Rectal smooth muscle tissue (tissue), 1 donor: ENCODE data around the gene CRELD1.
"Not testable (repeated sequence)": the region's sequence is repeated elsewhere in the genome, so short reads cannot be mapped to it uniquely, and the experiment has no call there.

ENCODE experiments used
- H3K27ac ChIP-seq: one replicate; pipeline ENCODE4 v1.7.0; 2013; ENCODE audit warnings: low read depth, low read length, inconsistent platforms
- H3K27me3 ChIP-seq: one replicate; pipeline ENCODE4 v1.7.0; 2013; ENCODE audit warnings: low read length; ENCODE audit not compliant: control insufficient read depth, insufficient read depth
- H3K36me3 ChIP-seq: one replicate; pipeline ENCODE4 v1.7.0; 2013; ENCODE audit warnings: low read length; ENCODE audit not compliant: control insufficient read depth, insufficient read depth
- H3K4me1 ChIP-seq: one replicate; pipeline ENCODE4 v1.7.0; 2013; ENCODE audit warnings: low read length; ENCODE audit not compliant: control insufficient read depth, insufficient read depth
- H3K4me3 ChIP-seq: one replicate; pipeline ENCODE4 v1.7.0; 2013; ENCODE audit warnings: low read length
- H3K9ac ChIP-seq: one replicate; pipeline ENCODE4 v1.7.0; 2013; ENCODE audit warnings: low read length

CRELD1 gene

DNA sequence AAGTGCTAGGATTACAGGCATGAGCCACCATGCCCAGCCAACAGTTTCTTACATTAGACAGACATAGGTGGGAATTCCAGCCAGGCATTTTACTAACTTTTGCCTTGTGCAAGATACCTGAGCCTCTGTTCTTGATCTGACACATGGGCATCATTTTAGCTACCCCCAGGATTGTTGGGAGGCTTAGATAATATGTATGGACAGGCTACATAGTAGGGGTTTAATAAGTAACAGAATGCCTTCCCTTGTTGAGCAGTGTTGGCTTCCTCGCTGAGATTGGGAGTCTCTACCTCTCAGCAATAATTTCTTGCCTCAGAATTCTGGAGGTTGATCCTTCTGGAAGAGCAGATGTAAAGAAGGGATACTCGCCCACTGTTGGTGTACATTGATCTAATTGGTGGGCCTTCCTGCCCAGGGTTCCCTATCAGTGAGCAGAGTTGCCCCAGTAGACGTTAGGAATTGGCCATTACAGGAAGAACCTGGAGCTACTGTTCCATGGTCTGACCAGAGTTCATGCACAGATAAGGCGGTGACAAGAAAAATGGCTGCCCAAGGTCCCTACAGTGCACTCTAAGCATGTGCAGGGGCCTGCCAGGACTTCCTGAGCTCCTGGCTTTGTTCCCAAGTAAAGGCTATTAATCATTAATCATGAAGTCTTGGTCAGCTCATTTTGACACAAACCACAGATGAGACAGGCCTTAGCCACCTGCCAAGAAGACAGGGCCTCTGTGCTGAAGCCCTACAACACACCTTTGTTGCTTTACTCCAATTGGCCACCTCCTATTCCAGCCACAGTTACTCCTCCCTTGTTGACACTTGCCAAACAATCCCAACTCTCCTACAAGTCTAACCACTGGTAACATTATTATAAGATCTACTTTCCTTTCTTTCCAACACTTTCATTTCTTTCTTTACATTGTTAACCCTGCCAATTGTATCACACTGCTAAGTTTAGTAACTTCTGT lies 35.9 kb upstream of the CRELD1 start:
- no peaks in the 10 kb centered on the region for H3K27me3 ChIP-seq
- H3K4me3 ChIP-seq = no peak overlapping the region
- H3K27ac ChIP-seq = no peak overlapping the region
- no peak overlapping the region for H3K9ac ChIP-seq
- peaks cover 11% of the 10 kb centered on the region for H3K36me3 ChIP-seq
- H3K4me1 ChIP-seq = no peaks in the 10 kb centered on the region

DNA sequence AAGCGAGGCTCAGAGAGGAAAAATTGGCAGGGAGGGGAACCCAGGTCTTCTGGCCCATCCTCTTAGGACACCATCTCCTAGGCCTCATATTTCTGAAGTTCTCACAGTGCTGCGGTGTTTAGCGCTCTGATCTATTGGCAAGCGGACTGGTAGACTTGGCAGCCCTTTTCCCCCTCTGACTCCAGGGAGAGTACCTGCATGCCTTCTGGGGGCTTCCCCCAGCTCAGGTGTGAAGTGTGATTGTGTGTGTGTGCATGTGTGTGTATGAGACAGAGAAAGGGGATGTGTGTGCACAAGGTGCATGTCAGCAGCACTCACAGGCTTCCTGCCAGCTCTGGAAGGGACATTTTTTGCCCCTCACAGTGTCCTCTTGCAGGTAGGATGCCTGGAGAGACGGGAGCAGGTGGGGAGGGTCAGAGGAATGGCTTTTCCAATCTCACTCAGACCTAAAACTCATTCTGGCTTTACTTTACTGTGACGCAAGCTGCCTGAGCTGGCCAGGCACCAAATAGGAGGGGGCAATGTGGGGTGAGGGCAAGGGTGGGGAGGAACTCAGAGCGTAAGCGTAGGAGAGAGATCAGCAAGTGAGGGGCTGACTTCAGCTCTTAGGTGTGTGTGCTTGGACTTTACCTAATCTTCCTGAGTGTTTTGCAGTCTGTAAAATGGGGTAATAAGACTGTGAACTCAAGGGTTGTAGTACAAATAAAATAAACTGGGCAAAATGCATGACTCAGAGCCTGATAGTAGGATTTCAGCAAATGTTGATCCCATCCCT lies 35.0 kb upstream of the CRELD1 start:
- Histone ChIP-seq H3K4me1 (no peaks in the 10 kb centered on the region), H3K27me3 (no peaks in the 10 kb centered on the region), H3K4me3 (no peak overlapping the region), H3K27ac (no peak overlapping the region), H3K9ac (no peak overlapping the region), H3K36me3 (peaks cover 2% of the 10 kb centered on the region)

DNA sequence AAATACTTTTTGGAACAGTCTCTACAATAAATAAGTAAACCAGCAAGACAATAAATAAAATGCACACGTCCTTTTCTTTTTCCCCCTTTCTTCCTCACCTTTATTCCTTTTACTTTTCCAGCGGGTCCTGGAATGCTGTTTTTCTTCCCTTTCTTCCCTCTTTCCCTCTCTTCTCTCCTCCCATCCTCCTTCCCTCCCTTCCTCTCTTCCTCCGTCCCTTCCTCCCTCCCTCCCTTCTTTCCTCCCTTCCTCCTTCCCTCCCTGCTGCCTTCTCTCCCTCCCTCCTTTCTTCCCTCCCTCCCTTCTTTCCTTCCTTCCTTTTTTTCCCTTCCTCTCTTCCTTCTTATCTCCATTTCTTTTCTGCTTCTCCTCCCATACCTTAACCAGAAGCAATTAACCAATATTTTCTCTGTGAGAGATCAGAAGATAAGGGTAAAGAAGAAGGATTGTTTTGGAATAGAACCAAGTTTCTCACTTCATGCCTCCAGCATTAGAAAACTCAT lies 34.3 kb upstream of the CRELD1 start:
- Histone ChIP-seq H3K9ac (no peak overlapping the region), H3K27me3 (no peaks in the 10 kb centered on the region), H3K27ac (no peak overlapping the region), H3K4me1 (no peaks in the 10 kb centered on the region), H3K36me3 (no peaks in the 10 kb centered on the region), H3K4me3 (no peak overlapping the region)

GRCh38 chr3:9900965-9901415 lies 32.6 kb upstream of the CRELD1 start:
- not testable (repeated sequence) for H3K27ac ChIP-seq, H3K4me3 ChIP-seq, H3K27me3 ChIP-seq, H3K36me3 ChIP-seq, H3K9ac ChIP-seq, H3K4me1 ChIP-seq

- no peak overlapping the region for H3K27ac ChIP-seq
- H3K27me3 ChIP-seq = no peaks in the 10 kb centered on the region
- H3K36me3 ChIP-seq = peaks cover 3% of the 10 kb centered on the region
- peak overlapping the region; percentile 31 for H3K4me3 ChIP-seq
- H3K9ac ChIP-seq = no peak overlapping the region
- no peaks in the 10 kb centered on the region for H3K4me1 ChIP-seq
Observed at GRCh38 chr3:9901967-9902366, 31.7 kb upstream of the CRELD1 start.

DNA sequence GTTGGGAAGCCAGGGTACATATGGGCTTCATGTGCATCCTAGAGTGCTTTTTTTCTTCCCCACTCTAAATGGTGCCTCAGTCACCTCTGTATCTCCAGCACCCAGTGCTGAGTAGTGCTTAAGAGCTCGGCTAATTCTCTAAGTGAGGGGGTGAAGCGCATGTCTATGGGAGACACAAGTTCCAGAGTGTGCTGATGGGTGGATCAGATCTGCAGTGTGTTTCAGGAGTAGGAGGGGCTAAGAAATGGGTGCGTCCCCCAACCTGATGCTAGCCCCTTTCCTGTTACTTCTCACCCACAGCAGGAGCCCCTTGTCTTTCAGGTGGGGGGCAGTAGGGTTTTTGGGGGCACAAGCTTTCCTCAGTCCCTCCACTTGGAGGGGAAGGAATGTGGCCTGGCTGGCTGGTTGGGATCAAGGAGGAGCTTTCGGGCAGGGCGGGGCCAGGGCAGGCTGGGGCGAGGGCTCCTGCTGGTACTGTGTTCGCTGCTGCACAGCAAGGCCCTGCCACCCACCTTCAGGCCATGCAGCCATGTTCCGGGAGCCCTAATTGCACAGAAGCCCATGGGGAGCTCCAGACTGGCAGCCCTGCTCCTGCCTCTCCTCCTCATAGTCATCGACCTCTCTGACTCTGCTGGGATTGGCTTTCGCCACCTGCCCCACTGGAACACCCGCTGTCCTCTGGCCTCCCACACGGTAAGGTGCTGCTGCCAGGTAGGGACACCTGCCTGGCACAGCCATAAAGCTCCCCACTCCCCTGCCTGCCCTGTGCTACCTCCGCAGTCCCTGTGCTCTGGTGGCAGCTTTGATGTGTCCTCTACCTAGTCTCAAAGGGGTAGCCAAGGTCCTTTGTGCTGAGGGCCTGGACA lies 31.0 kb upstream of the CRELD1 start, which contains the start of gene IL17RE:
IL17RE (plus strand) TSS at position 477 of the 866 bp plus-strand sequence; CDS start at position 562, 85 bp downstream.
- Histone ChIP-seq H3K4me3 (peak within 1 kb of the TSS; percentile 49), H3K27me3 (no peaks in the 10 kb centered on the region), H3K9ac (peak within 1 kb of the TSS; percentile 2), H3K36me3 (peaks cover 3% of the 10 kb centered on the region), H3K4me1 (no peaks in the 10 kb centered on the region), H3K27ac (no peak within 1 kb of the TSS)

GRCh38 chr3:9903238-9903624 lies 30.4 kb upstream of the CRELD1 start:
- Histone ChIP-seq H3K4me3 (peak overlapping the region; percentile 49), H3K4me1 (no peaks in the 10 kb centered on the region), H3K27ac (no peak overlapping the region), H3K27me3 (no peaks in the 10 kb centered on the region), H3K9ac (peak overlapping the region; percentile 2), H3K36me3 (peaks cover 3% of the 10 kb centered on the region)

GRCh38 chr3:9903904-9904303 lies 29.7 kb upstream of the CRELD1 start:
- no peak overlapping the region for H3K27ac ChIP-seq
- H3K36me3 ChIP-seq = peaks cover 3% of the 10 kb centered on the region
- no peaks in the 10 kb centered on the region for H3K4me1 ChIP-seq
- H3K4me3 ChIP-seq = peak overlapping the region; percentile 51
- H3K27me3 ChIP-seq = no peaks in the 10 kb centered on the region
- H3K9ac ChIP-seq = no peak overlapping the region

DNA sequence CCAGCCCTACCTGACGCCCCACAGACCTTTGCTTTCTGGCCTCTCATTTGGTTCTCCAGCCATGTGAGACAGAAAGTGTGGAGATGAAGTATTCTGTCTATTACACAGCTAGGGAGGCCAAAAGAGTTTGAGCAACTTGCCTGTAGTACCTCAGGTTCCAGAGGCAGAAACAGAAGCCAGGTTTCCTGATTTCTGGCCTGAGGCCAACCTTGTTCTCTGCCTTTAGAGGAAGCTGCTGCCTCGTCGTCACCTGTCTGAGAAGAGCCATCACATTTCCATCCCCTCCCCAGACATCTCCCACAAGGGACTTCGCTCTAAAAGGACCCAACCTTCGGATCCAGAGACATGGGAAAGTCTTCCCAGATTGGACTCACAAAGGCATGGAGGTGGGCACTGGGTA lies 27.2 kb upstream of the CRELD1 start:
- Histone ChIP-seq H3K36me3 (peaks cover 3% of the 10 kb centered on the region), H3K4me1 (no peaks in the 10 kb centered on the region), H3K9ac (no peak overlapping the region), H3K4me3 (no peak overlapping the region), H3K27ac (no peak overlapping the region), H3K27me3 (no peaks in the 10 kb centered on the region)

DNA sequence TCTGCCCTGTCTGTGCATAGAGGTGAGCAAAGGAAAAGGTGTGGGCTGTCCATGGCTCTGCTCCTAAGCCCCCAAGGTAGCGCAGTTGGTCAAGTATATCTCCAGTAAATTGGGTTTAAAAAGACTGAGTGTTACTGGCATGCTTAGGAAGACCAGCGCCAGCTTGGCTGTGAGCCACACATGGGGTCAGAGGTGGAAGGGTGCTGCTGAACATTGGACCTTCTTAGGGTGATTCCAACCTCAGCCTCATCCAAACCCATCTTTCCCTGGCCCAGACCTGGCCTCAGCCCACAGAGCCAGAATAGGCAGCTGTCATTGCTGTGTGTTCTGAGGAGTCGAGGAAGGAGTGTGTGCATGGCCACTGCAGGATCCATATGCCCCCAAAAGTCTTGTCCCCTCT lies 25.3 kb upstream of the CRELD1 start:
- no peaks in the 10 kb centered on the region for H3K4me1 ChIP-seq
- no peak overlapping the region for H3K9ac ChIP-seq
- no peak overlapping the region for H3K27ac ChIP-seq
- no peaks in the 10 kb centered on the region for H3K27me3 ChIP-seq
- H3K36me3 ChIP-seq = peaks cover 3% of the 10 kb centered on the region
- H3K4me3 ChIP-seq = no peak overlapping the region

- Histone ChIP-seq H3K27me3 (no peaks in the 10 kb centered on the region), H3K36me3 (peaks cover 3% of the 10 kb centered on the region), H3K4me3 (no peak overlapping the region), H3K27ac (no peak overlapping the region), H3K9ac (no peak overlapping the region), H3K4me1 (peaks cover 7% of the 10 kb centered on the region)
Observed at GRCh38 chr3:9909221-9910013, 24.2 kb upstream of the CRELD1 start.
